ENCODE measurements around the gene NMNAT2.

The NMNAT2 gene

DNA sequence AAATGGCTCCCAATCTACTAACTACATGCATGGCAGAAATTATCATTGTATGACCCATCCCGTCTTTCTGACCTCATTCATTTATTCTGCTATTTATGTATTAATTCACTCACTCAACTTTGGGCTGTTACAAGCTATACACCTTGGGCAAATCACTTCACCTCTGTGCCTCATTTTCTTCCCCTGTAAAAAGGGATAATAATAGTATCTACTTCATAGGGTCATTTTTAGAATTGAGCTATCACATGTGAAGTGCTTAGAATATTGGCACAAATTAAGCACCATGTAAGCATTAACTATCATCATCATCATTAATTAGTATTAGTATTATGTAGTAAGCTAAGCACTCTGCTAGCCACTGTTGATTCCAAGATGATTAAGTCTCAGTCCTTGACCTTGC, 52.1 kb downstream of the NMNAT2 start:
- no peak for TF ChIP-seq GLIS3 (CRISPR knock-in tag; IDR thresholded peaks at IDR 0.05)
- TF ChIP-seq ZNF565 (CRISPR knock-in tag; conservative IDR thresholded peaks at IDR 0.05; ENCODE audit: low read depth) = no peak
- TF ChIP-seq, protein P1, sequence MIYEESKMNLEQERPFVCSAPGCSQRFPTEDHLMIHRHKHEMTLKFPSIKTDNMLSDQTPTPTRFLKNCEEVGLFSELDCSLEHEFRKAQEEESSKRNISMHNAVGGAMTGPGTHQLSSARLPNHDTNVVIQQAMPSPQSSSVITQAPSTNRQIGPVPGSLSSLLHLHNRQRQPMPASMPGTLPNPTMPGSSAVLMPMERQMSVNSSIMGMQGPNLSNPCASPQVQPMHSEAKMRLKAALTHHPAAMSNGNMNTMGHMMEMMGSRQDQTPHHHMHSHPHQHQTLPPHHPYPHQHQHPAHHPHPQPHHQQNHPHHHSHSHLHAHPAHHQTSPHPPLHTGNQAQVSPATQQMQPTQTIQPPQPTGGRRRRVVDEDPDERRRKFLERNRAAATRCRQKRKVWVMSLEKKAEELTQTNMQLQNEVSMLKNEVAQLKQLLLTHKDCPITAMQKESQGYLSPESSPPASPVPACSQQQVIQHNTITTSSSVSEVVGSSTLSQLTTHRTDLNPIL (CRISPR knock-in tag; IDR thresholded peaks at IDR 0.05; ENCODE audit: low read depth) = no peak
- no peak for TF ChIP-seq OSR1 (CRISPR knock-in tag; IDR thresholded peaks at IDR 0.05)
- TF ChIP-seq ESRRG (CRISPR knock-in tag; IDR thresholded peaks at IDR 0.05) = no peak
- TF ChIP-seq, protein P2, sequence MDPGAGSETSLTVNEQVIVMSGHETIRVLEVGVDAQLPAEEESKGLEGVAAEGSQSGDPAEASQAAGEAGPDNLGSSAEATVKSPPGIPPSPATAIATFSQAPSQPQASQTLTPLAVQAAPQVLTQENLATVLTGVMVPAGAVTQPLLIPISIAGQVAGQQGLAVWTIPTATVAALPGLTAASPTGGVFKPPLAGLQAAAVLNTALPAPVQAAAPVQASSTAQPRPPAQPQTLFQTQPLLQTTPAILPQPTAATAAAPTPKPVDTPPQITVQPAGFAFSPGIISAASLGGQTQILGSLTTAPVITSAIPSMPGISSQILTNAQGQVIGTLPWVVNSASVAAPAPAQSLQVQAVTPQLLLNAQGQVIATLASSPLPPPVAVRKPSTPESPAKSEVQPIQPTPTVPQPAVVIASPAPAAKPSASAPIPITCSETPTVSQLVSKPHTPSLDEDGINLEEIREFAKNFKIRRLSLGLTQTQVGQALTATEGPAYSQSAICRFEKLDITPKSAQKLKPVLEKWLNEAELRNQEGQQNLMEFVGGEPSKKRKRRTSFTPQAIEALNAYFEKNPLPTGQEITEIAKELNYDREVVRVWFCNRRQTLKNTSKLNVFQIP (CRISPR knock-in tag; IDR thresholded peaks at IDR 0.05; ENCODE audit: borderline replicate concordance, low read depth) = no peak
- TF ChIP-seq, protein P3, sequence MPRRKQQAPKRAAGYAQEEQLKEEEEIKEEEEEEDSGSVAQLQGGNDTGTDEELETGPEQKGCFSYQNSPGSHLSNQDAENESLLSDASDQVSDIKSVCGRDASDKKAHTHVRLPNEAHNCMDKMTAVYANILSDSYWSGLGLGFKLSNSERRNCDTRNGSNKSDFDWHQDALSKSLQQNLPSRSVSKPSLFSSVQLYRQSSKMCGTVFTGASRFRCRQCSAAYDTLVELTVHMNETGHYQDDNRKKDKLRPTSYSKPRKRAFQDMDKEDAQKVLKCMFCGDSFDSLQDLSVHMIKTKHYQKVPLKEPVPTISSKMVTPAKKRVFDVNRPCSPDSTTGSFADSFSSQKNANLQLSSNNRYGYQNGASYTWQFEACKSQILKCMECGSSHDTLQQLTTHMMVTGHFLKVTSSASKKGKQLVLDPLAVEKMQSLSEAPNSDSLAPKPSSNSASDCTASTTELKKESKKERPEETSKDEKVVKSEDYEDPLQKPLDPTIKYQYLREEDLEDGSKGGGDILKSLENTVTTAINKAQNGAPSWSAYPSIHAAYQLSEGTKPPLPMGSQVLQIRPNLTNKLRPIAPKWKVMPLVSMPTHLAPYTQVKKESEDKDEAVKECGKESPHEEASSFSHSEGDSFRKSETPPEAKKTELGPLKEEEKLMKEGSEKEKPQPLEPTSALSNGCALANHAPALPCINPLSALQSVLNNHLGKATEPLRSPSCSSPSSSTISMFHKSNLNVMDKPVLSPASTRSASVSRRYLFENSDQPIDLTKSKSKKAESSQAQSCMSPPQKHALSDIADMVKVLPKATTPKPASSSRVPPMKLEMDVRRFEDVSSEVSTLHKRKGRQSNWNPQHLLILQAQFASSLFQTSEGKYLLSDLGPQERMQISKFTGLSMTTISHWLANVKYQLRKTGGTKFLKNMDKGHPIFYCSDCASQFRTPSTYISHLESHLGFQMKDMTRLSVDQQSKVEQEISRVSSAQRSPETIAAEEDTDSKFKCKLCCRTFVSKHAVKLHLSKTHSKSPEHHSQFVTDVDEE (CRISPR knock-in tag; IDR thresholded peaks at IDR 0.05) = no peak
- TF ChIP-seq ISL1 (CRISPR knock-in tag; IDR thresholded peaks at IDR 0.05) = no peak
- TF ChIP-seq TCF4 (CRISPR knock-in tag; IDR thresholded peaks at IDR 0.05; ENCODE audit: borderline replicate concordance) = no peak
- TF ChIP-seq, protein P4, sequence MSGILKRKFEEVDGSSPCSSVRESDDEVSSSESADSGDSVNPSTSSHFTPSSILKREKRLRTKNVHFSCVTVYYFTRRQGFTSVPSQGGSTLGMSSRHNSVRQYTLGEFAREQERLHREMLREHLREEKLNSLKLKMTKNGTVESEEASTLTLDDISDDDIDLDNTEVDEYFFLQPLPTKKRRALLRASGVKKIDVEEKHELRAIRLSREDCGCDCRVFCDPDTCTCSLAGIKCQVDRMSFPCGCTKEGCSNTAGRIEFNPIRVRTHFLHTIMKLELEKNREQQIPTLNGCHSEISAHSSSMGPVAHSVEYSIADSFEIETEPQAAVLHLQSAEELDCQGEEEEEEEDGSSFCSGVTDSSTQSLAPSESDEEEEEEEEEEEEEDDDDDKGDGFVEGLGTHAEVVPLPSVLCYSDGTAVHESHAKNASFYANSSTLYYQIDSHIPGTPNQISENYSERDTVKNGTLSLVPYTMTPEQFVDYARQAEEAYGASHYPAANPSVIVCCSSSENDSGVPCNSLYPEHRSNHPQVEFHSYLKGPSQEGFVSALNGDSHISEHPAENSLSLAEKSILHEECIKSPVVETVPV (CRISPR knock-in tag; IDR thresholded peaks at IDR 0.05) = no peak
- no peak for TF ChIP-seq PPARA (CRISPR knock-in tag; IDR thresholded peaks at IDR 0.05; ENCODE audit: borderline replicate concordance)
- no peak for TF ChIP-seq ZNF8 (CRISPR knock-in tag; IDR thresholded peaks at IDR 0.05)
- no peak for TF ChIP-seq BACH2 (CRISPR knock-in tag; IDR thresholded peaks at IDR 0.05; ENCODE audit: borderline replicate concordance)
- TF ChIP-seq ZFP30 (CRISPR knock-in tag; IDR thresholded peaks at IDR 0.05) = no peak
- TF ChIP-seq RARB (CRISPR knock-in tag; IDR thresholded peaks at IDR 0.05) = no peak
- TF ChIP-seq, protein P5, sequence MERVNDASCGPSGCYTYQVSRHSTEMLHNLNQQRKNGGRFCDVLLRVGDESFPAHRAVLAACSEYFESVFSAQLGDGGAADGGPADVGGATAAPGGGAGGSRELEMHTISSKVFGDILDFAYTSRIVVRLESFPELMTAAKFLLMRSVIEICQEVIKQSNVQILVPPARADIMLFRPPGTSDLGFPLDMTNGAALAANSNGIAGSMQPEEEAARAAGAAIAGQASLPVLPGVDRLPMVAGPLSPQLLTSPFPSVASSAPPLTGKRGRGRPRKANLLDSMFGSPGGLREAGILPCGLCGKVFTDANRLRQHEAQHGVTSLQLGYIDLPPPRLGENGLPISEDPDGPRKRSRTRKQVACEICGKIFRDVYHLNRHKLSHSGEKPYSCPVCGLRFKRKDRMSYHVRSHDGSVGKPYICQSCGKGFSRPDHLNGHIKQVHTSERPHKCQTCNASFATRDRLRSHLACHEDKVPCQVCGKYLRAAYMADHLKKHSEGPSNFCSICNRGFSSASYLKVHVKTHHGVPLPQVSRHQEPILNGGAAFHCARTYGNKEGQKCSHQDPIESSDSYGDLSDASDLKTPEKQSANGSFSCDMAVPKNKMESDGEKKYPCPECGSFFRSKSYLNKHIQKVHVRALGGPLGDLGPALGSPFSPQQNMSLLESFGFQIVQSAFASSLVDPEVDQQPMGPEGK (CRISPR knock-in tag; IDR thresholded peaks at IDR 0.05; ENCODE audit: borderline replicate concordance) = no peak
- TF ChIP-seq CSDC2 (CRISPR knock-in tag; IDR thresholded peaks at IDR 0.05) = no peak
- TF ChIP-seq ARNTL (CRISPR knock-in tag; IDR thresholded peaks at IDR 0.05; ENCODE audit: borderline replicate concordance, low read depth) = no peak
- TF ChIP-seq SNAI2 (CRISPR knock-in tag; IDR thresholded peaks at IDR 0.05) = no peak
- no peak for ATAC-seq

DNA sequence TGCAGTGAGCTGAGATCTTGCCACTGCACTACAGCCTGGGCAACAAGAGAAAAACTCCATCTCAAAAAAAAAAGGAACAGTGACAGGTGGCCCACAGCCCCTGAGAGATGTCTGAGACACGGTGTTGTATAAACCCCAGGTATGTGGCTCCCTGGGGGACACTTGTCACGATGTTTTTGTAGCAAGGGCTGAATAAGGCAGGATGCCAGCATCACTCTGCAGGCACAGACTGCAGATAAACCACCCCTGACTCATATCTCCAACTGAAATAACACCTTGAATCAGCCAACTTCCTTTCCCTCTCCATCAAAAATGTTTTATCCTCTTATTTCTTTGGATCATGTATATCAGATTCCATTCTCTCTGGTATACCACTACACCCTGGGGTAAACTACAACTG, 52.5 kb downstream of the NMNAT2 start:
- no peak for ATAC-seq
- TF ChIP-seq, protein P3 (CRISPR knock-in tag; IDR thresholded peaks at IDR 0.05) = no peak
- TF ChIP-seq, protein P5 (CRISPR knock-in tag; IDR thresholded peaks at IDR 0.05; ENCODE audit: borderline replicate concordance) = no peak
- no peak for TF ChIP-seq ZNF8 (CRISPR knock-in tag; IDR thresholded peaks at IDR 0.05)
- TF ChIP-seq ARNTL (CRISPR knock-in tag; IDR thresholded peaks at IDR 0.05; ENCODE audit: borderline replicate concordance, low read depth) = no peak
- no peak for TF ChIP-seq ZC3H10 (CRISPR knock-in tag; IDR thresholded peaks at IDR 0.05)
- no peak for TF ChIP-seq PPARA (CRISPR knock-in tag; IDR thresholded peaks at IDR 0.05; ENCODE audit: borderline replicate concordance)
- TF ChIP-seq GLIS3 (CRISPR knock-in tag; IDR thresholded peaks at IDR 0.05) = no peak
- TF ChIP-seq, protein P4 (CRISPR knock-in tag; IDR thresholded peaks at IDR 0.05) = no peak
- TF ChIP-seq ZFP3 (CRISPR knock-in tag; IDR thresholded peaks at IDR 0.05) = no peak
- TF ChIP-seq ZFP30 (CRISPR knock-in tag; IDR thresholded peaks at IDR 0.05) = no peak
- no peak for TF ChIP-seq TOX (CRISPR knock-in tag; IDR thresholded peaks at IDR 0.05; ENCODE audit: borderline replicate concordance)
- no peak for TF ChIP-seq CSDC2 (CRISPR knock-in tag; IDR thresholded peaks at IDR 0.05)
- TF ChIP-seq SNAI2 (CRISPR knock-in tag; IDR thresholded peaks at IDR 0.05) = no peak

All from SK-N-SH treated with all-trans-retinoic acid at 6 μM for 48 hours (cell line).